Panc1 (cell line): ENCODE measurements around the gene CDH12. TPM values are rescaled to one million over a fixed set of nuclear protein-coding genes. Genes with fewer than 3 reads are reported as not detected.

Experiments used
- ATAC-seq: fragments of 200-7000 bp; cut with Tn5 transposase; 2 replicates; pipeline ENCODE4 v1.9.1; 2020; ENCODE audit warnings: mild to moderate bottlenecking, moderate library complexity
- BruUV-seq: library from RNA; stranded (reverse); fragments of 400-500 nt; replicated peaks from 2 replicates; lab custom pipeline; 2021; lab: Mats Ljungman, UMichigan
- CTCF ChIA-PET: fragments of 300-600 bp; sonication (Branson Sonifier 250); formaldehyde crosslinking; loops from one replicate; lab custom pipeline; 2022; ENCODE audit warnings: antibody characterized with exemption; lab: Charles Lee
- POLR2A ChIA-PET: fragments of 300-600 bp; sonication (Branson Sonifier 250); formaldehyde crosslinking; loops from one replicate; lab custom pipeline; 2022; ENCODE audit warnings: antibody characterized with exemption; lab: Charles Lee
- DNase-seq: peaks from one replicate; pipeline ENCODE4 v3.0.0-alpha.2; 2010; ENCODE audit warnings: low read depth, low spot score
- H3K27ac ChIP-seq: 2 replicates; pipeline ENCODE4 v1.5.1; 2011; ENCODE audit warnings: mild to moderate bottlenecking, low read length, inconsistent platforms
- H3K27me3 ChIP-seq: fragments of 200-500 bp; sonication (Bioruptor generic); 2 replicates; pipeline ENCODE4 v1.6.0; 2014; ENCODE audit warnings: low read length, inconsistent platforms; ENCODE audit not compliant: control insufficient read depth, insufficient read depth
- H3K36me3 ChIP-seq: fragments of 200-500 bp; sonication (Bioruptor generic); 2 replicates; pipeline ENCODE4 v1.5.1; 2014; ENCODE audit warnings: inconsistent platforms, mild to moderate bottlenecking, low read length, moderate library complexity; ENCODE audit not compliant: control insufficient read depth, insufficient read depth
- H3K4me1 ChIP-seq: 2 replicates; pipeline ENCODE4 v1.5.1; 2011; ENCODE audit warnings: inconsistent platforms, mild to moderate bottlenecking, low read length, moderate library complexity; ENCODE audit not compliant: control insufficient read depth, insufficient read depth
- H3K4me3 ChIP-seq, 2 experiments: 2 replicates each; pipeline ENCODE4 v1.5.1; 2011 to 2012; ENCODE audit warnings: low read depth in 2 of 2, low read length in 2 of 2, mild to moderate bottlenecking in 2 of 2, inconsistent platforms in 1 of 2, moderate library complexity in 1 of 2
- H3K9me3 ChIP-seq: fragments of 200-500 bp; sonication (Bioruptor generic); 2 replicates; pipeline ENCODE4 v1.5.1; 2014; ENCODE audit warnings: low read depth, mild to moderate bottlenecking, inconsistent platforms, low read length, moderate library complexity; ENCODE audit not compliant: control insufficient read depth, insufficient read depth
- CTCF ChIP-seq: fragments of 450-650 bp; IDR thresholded peaks from 2 replicates; pipeline ENCODE4 v1.5.1; 2017; ENCODE audit warnings: mild to moderate bottlenecking
- POLR2AphosphoS5 ChIP-seq: IDR thresholded peaks from 2 replicates; pipeline ENCODE4 v1.6.1; 2012; ENCODE audit warnings: mild to moderate bottlenecking, low read depth, low read length, moderate library complexity
- REST ChIP-seq, 2 experiments: IDR thresholded peaks; 2 replicates each; pipeline ENCODE4 v1.6.1; 2011 to 2012; ENCODE audit warnings: low read depth in 2 of 2, control low read depth in 1 of 2, low read length in 1 of 2, mild to moderate bottlenecking in 1 of 2, moderate library complexity in 1 of 2; ENCODE audit not compliant: insufficient read depth in 1 of 2
- SIN3A ChIP-seq: IDR thresholded peaks from 2 replicates; pipeline ENCODE4 v1.6.1; 2012; ENCODE audit warnings: low read depth, mild to moderate bottlenecking, low read length, moderate library complexity, borderline replicate concordance; ENCODE audit not compliant: insufficient read depth
- TCF7L2 ChIP-seq: IDR thresholded peaks from 2 replicates; pipeline ENCODE4 v1.6.1; 2011; ENCODE audit warnings: mild to moderate bottlenecking, low read depth, low read length, inconsistent platforms
- in situ Hi-C: cut with HindIII; loops from 2 replicates; pipeline ENCODE4 v1.10.0; 2016; ENCODE audit warnings: low sequenced_read_pairs, low pct_unique_long_range_greater_than_20kb
- intact Hi-C: fragments of 100-400 bp; cut with micrococcal nuclease; formaldehyde crosslinking; loops from one replicate; pipeline ENCODE4 v1.10.0; 2022; ENCODE audit not compliant: unreplicated experiment
- total RNA-seq: library from RNA; stranded (reverse); gene quantifications from one replicate; pipeline ENCODE4 v1.2.1, GENCODE V29; 2021; ENCODE audit not compliant: unreplicated experiment

Gene CDH12
- total RNA-seq, 1 experiment from 2014 or later, result not detected

GRCh38 chr5:22604711-22605110 lies 248.4 kb downstream of the CDH12 start:
- in situ Hi-C loops, result no loop called here
- intact Hi-C loops, result no loop called here
- Histone ChIP-seq H3K9me3 (no peaks in the 10 kb centered on the region), H3K4me1 (no peaks in the 10 kb centered on the region), H3K4me3 (no peak overlapping the region), H3K27ac (no peak overlapping the region), H3K27me3 (no peaks in the 10 kb centered on the region), H3K36me3 (no peaks in the 10 kb centered on the region)
- POLR2A ChIA-PET, result no interaction called here
- TF ChIP-seq SIN3A (no peak), REST (IDR thresholded peaks at IDR 0.05; ENCODE audit: insufficient read depth in 1 of 2, low read depth in 2 of 2, low read length in 1 of 2) (no peak), TCF7L2 (no peak), POLR2AphosphoS5 (no peak), CTCF (no peak)
- ATAC-seq (no peak), DNase-seq (no peak)
- CTCF ChIA-PET, result no interaction called here
- BruUV-seq, result no TSS peak

GRCh38 chr5:22598796-22599195 lies 254.3 kb downstream of the CDH12 start:
- intact Hi-C loops (no loop called here), in situ Hi-C loops (no loop called here)
- Histone ChIP-seq H3K4me1 (no peaks in the 10 kb centered on the region), H3K4me3 (no peak overlapping the region), H3K27me3 (no peaks in the 10 kb centered on the region), H3K36me3 (no peaks in the 10 kb centered on the region), H3K9me3 (no peaks in the 10 kb centered on the region), H3K27ac (no peak overlapping the region)
- no peak for TF ChIP-seq CTCF
- TF ChIP-seq POLR2AphosphoS5, result no peak
- no peak for TF ChIP-seq SIN3A
- TF ChIP-seq REST (IDR thresholded peaks at IDR 0.05; ENCODE audit: insufficient read depth in 1 of 2, low read depth in 2 of 2, low read length in 1 of 2), result no peak
- TF ChIP-seq TCF7L2, result no peak
- DNase-seq, result no peak
- ChIA-PET POLR2A (no interaction called here), CTCF (no interaction called here)
- BruUV-seq, result no TSS peak
- ATAC-seq, result no peak
